KMS-11 (cell line): Measurements from ENCODE around the gene VTI1B.
"Not testable (repeated sequence)": the region's sequence is repeated elsewhere in the genome, so short reads cannot be mapped to it uniquely, and the experiment has no call there.

ENCODE experiments used
- H2AFZ ChIP-seq: fragments of 200-600 bp; sonication (generic); 2 replicates; pipeline ENCODE4 v1.6.1; 2016; ENCODE audit warnings: antibody characterized with exemption, mixed run types, low read depth
- H3K27ac ChIP-seq: fragments of 200-600 bp; sonication (generic); 2 replicates; pipeline ENCODE4 v1.6.1; 2016; ENCODE audit warnings: mild to moderate bottlenecking, mixed run types
- H3K27me3 ChIP-seq: fragments of 200-600 bp; sonication (generic); 2 replicates; pipeline ENCODE4 v1.6.1; 2017; ENCODE audit warnings: mild to moderate bottlenecking, low read depth, mixed run types, moderate library complexity; ENCODE audit not compliant: insufficient read depth
- H3K36me3 ChIP-seq: fragments of 200-600 bp; sonication (generic); 2 replicates; pipeline ENCODE4 v1.6.1; 2017; ENCODE audit warnings: mild to moderate bottlenecking, mixed run types; ENCODE audit not compliant: insufficient read depth
- H3K4me1 ChIP-seq: fragments of 200-600 bp; sonication (generic); 2 replicates; pipeline ENCODE4 v1.6.1; 2016; ENCODE audit warnings: mild to moderate bottlenecking, low read depth, mixed run types; ENCODE audit not compliant: poor library complexity, severe bottlenecking
- H3K4me2 ChIP-seq: fragments of 200-600 bp; sonication (generic); 2 replicates; pipeline ENCODE4 v1.7.0; 2016; ENCODE audit warnings: mild to moderate bottlenecking, mixed run types
- H3K4me3 ChIP-seq: fragments of 200-600 bp; sonication (generic); IDR thresholded peaks from 2 replicates; pipeline ENCODE4 v1.6.1; 2017; ENCODE audit warnings: low read depth, low read length, mixed read lengths; ENCODE audit not compliant: insufficient read depth
- H3K79me2 ChIP-seq: fragments of 200-600 bp; sonication (generic); 2 replicates; pipeline ENCODE4 v1.6.1; 2016; ENCODE audit warnings: low read depth, mixed run types; ENCODE audit not compliant: insufficient read depth
- H3K9ac ChIP-seq: fragments of 200-600 bp; sonication (generic); 2 replicates; pipeline ENCODE4 v1.6.1; 2016; ENCODE audit warnings: mild to moderate bottlenecking, mixed run types
- H4K20me1 ChIP-seq: fragments of 200-600 bp; sonication (generic); 2 replicates; pipeline ENCODE4 v1.6.1; 2016; ENCODE audit warnings: mild to moderate bottlenecking, mixed run types; ENCODE audit not compliant: insufficient read depth
- CTCF ChIP-seq: fragments of 200-600 bp; sonication (generic); conservative IDR thresholded peaks from 2 replicates; pipeline ENCODE4 v1.6.1; 2017; ENCODE audit warnings: low read depth, mild to moderate bottlenecking, antibody characterized with exemption, low read length, moderate library complexity, mixed read lengths

Gene VTI1B

GRCh38 chr14:67602076-67602475, 72.4 kb downstream of the VTI1B start:
- TF ChIP-seq CTCF: no peak
- H3K36me3 ChIP-seq: no peaks in the 10 kb centered on the region
- H3K4me1 ChIP-seq: peaks cover 17% of the 10 kb centered on the region
- no peak overlapping the region for H2AFZ ChIP-seq
- no peaks in the 10 kb centered on the region for H3K27me3 ChIP-seq
- no peak overlapping the region for H3K27ac ChIP-seq
- no peak overlapping the region for H3K4me2 ChIP-seq
- no peak overlapping the region for H3K4me3 ChIP-seq
- H3K9ac ChIP-seq: no peak overlapping the region
- H4K20me1 ChIP-seq: no peaks in the 10 kb centered on the region
- no peaks in the 10 kb centered on the region for H3K79me2 ChIP-seq

GRCh38 chr14:67600562-67600974, 73.9 kb downstream of the VTI1B start:
- not testable (repeated sequence) for H3K27ac ChIP-seq, H3K79me2 ChIP-seq, H3K4me2 ChIP-seq, H3K27me3 ChIP-seq, H4K20me1 ChIP-seq, H3K4me3 ChIP-seq, H3K36me3 ChIP-seq, H3K9ac ChIP-seq
- peaks cover 16% of the 10 kb centered on the region for H3K4me1 ChIP-seq
- peak overlapping the region; percentile 94 for H2AFZ ChIP-seq

- Histone ChIP-seq H3K4me1 (peaks cover 10% of the 10 kb centered on the region), H2AFZ (peak within 1 kb of the TSS; percentile 94), H3K9ac (peak within 1 kb of the TSS; percentile 58; the same call in 1 of the 2 replicates), H3K79me2 (no peaks in the 10 kb centered on the region), H3K36me3 (no peaks in the 10 kb centered on the region), H3K4me2 (peak within 1 kb of the TSS; percentile 92), H4K20me1 (no peaks in the 10 kb centered on the region), H3K4me3 (no peak within 1 kb of the TSS), H3K27me3 (no peaks in the 10 kb centered on the region), H3K27ac (no peak within 1 kb of the TSS; the same call in 1 of the 2 replicates)
- TF ChIP-seq CTCF: peak; percentile 42
Observed at GRCh38 chr14:67599698-67600561, 74.5 kb downstream of the VTI1B start, which contains the start of gene PIGH. TSS of gene PIGH (minus strand) at chr14:67600268. CDS start at chr14:67600203, 65 bp downstream.
